Renal cortical epithelial cell (primary cell): ENCODE measurements around the gene TEX14. TPM values are rescaled to one million over a fixed set of nuclear protein-coding genes. Genes with fewer than 3 reads are reported as not detected.

ENCODE experiments used
- DNase-seq: peaks from one replicate; pipeline ENCODE4 v3.0.0-alpha.2; 2011; ENCODE audit warnings: low read depth
- total RNA-seq: library from RNA; depleted of rRNA; stranded (reverse); fragments of >200 nt; gene quantifications from 2 replicates; pipeline ENCODE4 v1.2.3, GENCODE V29; 2014

Gene TEX14
- total RNA-seq, 1 donor from 2014 or later, result not detected

GRCh38 chr17:58529275-58529674 is 162.6 kb downstream of the TEX14 start:
- no peak for DNase-seq

DNA sequence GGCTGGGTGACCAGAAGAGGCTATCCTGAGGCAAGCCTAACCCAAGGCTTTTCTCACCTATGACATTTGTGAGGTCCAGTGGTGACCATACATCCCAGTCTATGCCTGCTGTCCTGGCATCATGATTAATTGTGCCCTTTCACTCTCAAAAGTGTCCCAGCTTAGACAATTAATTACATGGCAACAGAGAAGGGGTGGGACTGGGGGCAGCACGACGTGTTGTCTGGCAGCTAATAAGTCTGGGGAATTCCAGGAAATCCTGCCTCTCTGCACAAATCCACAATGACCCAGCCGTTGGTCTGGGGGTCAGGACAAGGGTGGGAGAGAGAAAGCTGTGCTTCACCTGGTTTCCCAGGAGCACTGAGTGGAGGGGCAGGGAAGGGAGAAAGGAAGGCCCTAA is 163.4 kb downstream of the TEX14 start:
- DNase-seq, result peak; percentile 29

DNA sequence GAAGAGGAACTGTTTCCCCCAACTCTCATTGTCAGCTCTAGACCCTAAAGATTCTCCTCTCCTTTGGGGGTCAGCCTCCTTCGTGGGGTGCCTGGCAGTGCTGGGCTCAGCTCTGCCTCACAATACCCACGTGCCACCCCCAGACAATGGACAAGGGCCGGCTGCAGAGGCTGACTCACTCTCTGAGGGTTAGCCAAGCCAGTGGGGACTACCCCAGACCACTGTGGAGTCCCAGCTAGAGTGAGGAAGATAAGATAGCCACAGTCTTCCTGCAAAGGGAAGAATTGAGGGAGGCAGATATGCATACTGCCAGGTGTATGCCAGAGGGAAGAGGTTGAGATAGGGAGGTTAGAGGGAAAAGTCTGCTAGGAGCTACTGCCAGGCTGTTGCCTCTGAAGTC is 163.9 kb downstream of the TEX14 start:
- DNase-seq, result peak; percentile 63

GRCh38 chr17:58527306-58527705 is 164.5 kb downstream of the TEX14 start:
- DNase-seq, result no peak

DNA sequence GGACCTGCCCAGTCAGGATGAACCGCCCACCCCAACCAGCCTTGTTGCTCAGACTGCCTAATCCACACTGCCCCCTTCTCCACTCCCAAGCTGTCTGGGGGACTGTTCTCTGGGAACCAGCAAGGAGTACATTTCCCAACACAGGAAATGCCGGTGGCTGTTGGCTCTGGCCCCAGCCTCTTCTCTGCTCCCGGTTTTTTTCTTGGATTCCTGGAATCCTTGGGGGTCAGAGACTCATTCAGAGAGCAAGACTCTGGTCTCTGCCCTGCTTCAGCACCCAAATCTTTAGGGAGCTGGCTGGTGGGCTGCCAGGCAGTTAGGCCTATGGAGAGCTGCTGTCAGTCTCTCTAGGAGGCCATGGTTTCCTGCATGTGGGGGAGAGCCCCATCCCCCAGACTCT is 166.6 kb downstream of the TEX14 start:
- DNase-seq, result peak; percentile 79

DNA sequence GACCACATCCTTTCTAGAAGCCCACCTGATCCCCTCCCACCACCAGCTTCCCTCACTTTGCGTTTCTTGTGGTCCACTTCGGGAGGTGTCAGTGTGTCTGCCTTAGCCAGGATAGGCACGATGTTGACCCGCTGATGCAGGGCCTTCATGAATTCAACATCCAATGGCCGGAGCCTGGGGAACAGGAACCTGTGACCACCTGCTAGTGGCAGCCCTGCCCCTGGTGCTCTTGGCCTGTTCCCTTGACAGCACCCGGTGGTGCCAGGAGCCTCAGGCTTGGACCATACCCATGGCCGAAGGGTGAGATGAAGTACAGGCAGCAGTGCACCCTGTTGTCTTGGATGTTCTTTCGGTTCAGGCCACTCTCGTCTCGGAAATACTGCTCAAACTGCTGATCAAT is 170.2 kb downstream of the TEX14 start:
- no peak for DNase-seq

GRCh38 chr17:58520843-58521430 is 170.9 kb downstream of the TEX14 start:
- no peak for DNase-seq

GRCh38 chr17:58517928-58518609 is 173.8 kb downstream of the TEX14 start:
- DNase-seq, result peak; percentile 99

DNA sequence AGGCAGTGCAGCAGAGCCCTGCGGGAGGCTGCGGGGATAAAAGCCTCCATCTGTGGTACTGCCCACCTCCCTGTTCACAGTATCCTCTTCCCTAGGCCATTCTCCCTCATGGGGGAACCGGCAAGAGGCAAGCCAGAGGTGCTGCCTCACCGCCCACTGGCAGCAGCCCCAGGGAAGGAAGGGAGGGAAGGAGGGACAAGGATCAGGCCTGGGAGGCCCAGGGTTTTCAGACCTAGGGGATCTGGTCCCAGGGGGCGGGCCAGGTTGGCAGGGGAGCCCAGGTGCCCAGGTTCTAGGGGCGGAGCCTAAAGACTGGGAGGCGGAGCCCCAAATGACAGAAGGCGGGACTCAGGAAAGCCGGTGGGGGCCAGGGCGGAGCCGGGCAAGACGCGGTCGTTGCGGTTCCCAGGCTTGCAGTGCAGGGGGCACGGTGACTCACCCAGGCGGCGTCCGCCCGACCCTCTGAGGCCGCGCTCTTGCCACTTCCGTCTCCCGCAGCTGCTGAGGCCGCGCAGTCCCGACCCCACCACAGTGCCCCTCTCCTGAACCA is 174.4 kb downstream of the TEX14 start:
- DNase-seq, result no peak

DNA sequence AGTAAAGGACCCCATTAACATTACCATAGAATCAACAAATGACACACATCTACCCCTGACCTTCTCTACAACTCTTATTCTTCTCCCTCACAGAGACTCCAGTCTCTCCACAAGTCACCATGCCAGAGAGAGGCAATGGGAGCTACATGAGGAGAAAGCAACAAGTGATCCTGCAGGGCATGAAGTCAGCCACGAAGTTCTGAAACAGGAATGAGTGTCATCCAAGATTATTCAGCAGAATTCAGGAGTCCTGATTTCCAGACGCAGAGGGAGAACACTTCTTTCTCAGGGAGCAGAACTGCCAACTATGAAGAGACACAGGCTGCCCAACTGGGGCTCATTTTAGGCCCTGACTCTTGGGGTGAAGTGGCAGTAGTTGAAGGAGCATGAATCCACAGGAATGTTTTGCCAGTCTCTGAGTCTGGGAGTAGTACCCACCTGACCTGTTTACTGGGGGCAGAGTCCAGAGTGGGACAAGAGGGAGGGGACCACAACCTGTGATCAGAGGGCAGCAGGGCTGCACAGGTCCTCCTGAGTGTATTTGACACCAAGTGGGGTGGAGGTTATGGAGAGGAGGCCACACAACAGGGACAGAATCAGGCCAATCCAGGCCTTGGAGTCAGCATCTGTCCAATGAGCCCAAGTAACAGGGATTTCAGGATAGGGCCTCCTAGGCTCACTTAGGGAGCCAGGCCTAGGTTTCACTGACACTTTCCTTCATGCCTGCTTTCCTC is 175.0 kb downstream of the TEX14 start:
- no peak for DNase-seq

GRCh38 chr17:58515286-58515685 is 176.6 kb downstream of the TEX14 start:
- DNase-seq, result no peak

GRCh38 chr17:58514770-58515157 is 177.1 kb downstream of the TEX14 start:
- DNase-seq, result no peak

- DNase-seq, result peak; percentile 39
Measured at GRCh38 chr17:58513965-58514769, 177.7 kb downstream of the TEX14 start, which contains the start of gene MTMR4. MTMR4 (minus strand) TSS chr17:58514638; CDS start chr17:58514407, 231 bp downstream.

GRCh38 chr17:58513267-58513964 is 178.4 kb downstream of the TEX14 start:
- DNase-seq, result no peak

- no peak for DNase-seq
Measured at GRCh38 chr17:58510075-58510474, 181.8 kb downstream of the TEX14 start.

- no peak for DNase-seq
Measured at GRCh38 chr17:58508341-58509067, 183.3 kb downstream of the TEX14 start.

DNA sequence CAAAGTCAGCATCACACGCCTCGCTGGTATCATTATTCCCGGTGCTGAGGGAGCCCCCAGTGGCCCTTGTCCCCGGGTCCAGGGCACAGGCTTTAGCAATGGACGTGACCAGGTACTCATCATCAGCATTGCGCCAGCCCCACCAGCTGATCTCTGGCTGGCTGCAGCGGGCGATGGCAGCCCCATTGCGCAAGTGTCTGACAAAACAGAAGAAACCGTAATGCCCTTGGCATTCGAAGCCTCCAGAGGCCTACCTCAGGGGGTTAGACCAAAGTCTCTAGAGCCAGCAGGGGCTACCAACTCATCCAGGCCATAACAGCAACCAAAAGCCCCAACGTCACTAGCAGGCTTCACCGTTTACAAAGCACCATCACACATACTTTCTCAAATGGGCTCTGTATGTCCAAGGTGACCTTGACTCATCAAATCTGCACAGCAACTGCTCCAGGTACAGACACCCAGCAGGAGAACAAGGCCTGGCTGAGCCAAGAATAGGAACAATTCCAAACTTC is 184.7 kb downstream of the TEX14 start:
- DNase-seq, result no peak
